Stimulated activated CD4-positive, alpha-beta T cell treated with anti-CD3 and anti-CD28 coated beads, TNF-alpha, amount 100 ng/mL, for 1 hour (primary cell): ENCODE data around the gene TGFA.

ENCODE experiments used
- DNase-seq, 3 donors: peaks; one replicate each; pipeline ENCODE4 v3.0.0-alpha.2; 2020; ENCODE audit warnings: low read depth in 3 of 3, low spot score in 1 of 3

The TGFA gene

DNA sequence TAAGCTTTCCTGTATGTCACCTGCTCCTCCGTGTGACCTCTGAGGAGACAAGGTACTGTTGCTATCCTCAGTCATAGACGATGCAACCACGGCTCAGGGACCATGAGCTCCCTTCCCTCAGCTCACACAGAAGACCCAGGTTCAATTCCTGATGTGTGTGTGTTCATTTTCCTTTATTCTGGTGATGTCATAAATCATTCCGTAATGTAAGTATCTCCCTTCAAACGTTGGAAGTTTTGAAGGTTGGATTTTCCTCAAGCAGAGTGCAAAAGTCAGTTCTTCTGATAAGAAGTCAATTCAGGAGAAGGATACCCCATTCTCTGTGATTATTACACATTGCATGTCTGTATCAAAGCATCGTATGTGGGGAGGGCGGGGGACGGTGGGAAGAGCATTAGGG lies 132.9 kb downstream of the TGFA start:
- no peak for DNase-seq

DNA sequence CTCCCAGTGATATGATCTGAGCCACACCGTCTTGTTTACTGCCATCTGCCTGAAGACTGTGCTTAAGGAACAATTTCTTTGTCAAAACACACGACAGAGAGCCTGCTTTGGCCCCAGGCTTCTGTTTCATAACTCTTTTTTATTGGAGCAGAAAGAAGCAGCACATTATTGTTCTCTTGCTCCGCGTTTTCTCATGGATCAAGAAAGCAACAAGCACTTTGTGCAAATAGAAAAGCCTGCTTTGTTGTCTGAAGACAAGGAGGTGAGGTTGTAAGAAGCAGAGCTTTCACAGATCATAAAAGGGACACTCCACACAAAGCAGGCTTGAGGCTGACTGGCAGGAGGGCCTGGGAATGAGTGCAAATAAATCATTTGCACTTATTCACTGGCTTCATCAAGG lies 133.5 kb downstream of the TGFA start:
- DNase-seq: no peak

- DNase-seq: no peak
These were observed 135.1 kb downstream of the TGFA start for GRCh38 chr2:70418514-70418913.

DNA sequence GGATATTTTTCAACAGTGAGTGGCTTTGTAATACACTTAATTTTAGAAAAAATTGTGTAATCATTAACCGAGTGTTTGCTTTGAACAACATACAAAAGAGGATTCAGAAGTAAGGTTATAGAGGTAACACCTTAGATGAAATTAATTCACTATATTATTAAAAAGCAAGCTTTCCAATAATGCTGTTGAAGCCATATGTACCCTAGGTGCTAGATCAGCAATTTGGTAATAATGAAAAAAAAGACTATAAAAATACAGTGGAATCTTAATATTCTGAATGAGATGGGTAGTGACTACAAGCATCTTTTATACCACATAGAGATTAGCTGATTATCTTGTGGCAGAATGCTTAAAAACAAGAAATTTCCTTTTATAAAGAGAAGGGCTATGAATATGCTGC lies 136.6 kb downstream of the TGFA start:
- no peak for DNase-seq

- DNase-seq: no peak
These were observed 141.1 kb downstream of the TGFA start for GRCh38 chr2:70412294-70413070.

DNA sequence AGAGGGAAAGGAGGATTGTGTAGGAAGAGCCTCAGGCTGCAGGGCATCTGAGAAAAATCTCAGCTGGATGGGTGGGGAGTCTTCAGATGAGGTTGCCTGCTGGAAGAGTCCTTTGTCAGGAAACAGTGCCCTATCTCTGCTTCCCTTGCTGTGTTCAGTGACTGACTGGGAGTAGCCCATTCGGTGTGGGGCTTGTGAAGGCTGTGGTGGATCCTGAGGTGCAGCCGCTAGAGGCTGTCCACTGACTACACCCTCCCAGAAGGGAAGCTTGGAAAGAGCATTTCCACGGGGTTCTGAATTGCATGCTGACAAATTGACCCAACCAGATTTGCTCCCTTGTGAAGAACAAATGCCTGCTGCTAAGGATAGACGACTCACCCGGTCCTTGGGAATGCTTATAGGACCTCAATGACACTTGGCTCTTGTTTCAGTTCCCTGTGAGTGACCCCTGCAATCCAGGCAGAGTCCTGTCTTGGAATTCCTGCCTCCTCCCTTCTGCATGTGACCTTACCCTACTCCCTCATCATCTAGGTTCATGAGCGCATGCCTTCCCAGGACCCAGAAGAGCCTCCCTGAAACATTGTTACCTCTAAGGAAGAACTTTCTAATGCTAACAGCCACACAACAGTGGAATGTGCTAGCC lies 142.0 kb downstream of the TGFA start:
- DNase-seq: no peak

- no peak for DNase-seq
These were observed 150.2 kb downstream of the TGFA start for GRCh38 chr2:70403267-70404053.

- no peak for DNase-seq
These were observed 153.1 kb downstream of the TGFA start for GRCh38 chr2:70400539-70400938.

- no peak for DNase-seq
These were observed 154.6 kb downstream of the TGFA start for GRCh38 chr2:70399046-70399445.
